K562 (cell line): ENCODE results near the gene TMEM129. TPM values are rescaled to one million over a fixed set of nuclear protein-coding genes. Genes with fewer than 3 reads are reported as not detected.

Source experiments
- ARID2 ChIP-seq: fragments of 450-650 bp; IDR thresholded peaks from 2 replicates; pipeline ENCODE4 v1.6.1; 2017; ENCODE audit warnings: antibody characterized with exemption, mild to moderate bottlenecking
- E2F4 ChIP-seq: sonication (generic); formaldehyde crosslinking; IDR thresholded peaks from 2 replicates; pipeline ENCODE4 v1.8.0; 2022; ENCODE audit warnings: mild to moderate bottlenecking, low read depth, missing genetic modification reagents
- E2F6 ChIP-seq, 2 experiments: IDR thresholded peaks; 2 replicates each; pipeline ENCODE4 v1.6.1; 2011; ENCODE audit warnings: borderline replicate concordance in 1 of 2, control low read depth in 1 of 2, low read depth in 1 of 2, low read length in 1 of 2, mild to moderate bottlenecking in 1 of 2, mixed read lengths in 1 of 2, moderate library complexity in 1 of 2; ENCODE audit not compliant: insufficient read depth in 1 of 2, insufficient read length in 1 of 2, poor library complexity in 1 of 2, severe bottlenecking in 1 of 2; ENCODE audit errors: extremely low read depth in 1 of 2
- EHMT2 ChIP-seq: fragments of 450-650 bp; IDR thresholded peaks from 2 replicates; pipeline ENCODE4 v1.6.1; 2018; ENCODE audit warnings: antibody characterized with exemption
- FOXA1 ChIP-seq: fragments of 450-650 bp; IDR thresholded peaks from 2 replicates; pipeline ENCODE4 v1.6.1; 2016; ENCODE audit warnings: mild to moderate bottlenecking, borderline replicate concordance
- HNRNPH1 ChIP-seq: fragments of 200-400 bp; formaldehyde crosslinking; optimal IDR thresholded peaks from 2 replicates; pipeline ENCODE3; 2017; ENCODE audit warnings: low read depth, mild to moderate bottlenecking, low read length, moderate library complexity
- IRF9 ChIP-seq: fragments of 450-650 bp; IDR thresholded peaks from 2 replicates; pipeline ENCODE4 v1.6.1; 2016; ENCODE audit warnings: missing biosample characterization, missing genetic modification characterization
- MCM5 ChIP-seq: fragments of 450-650 bp; IDR thresholded peaks from 2 replicates; pipeline ENCODE4 v1.6.1; 2016; ENCODE audit warnings: low read depth
- RHOXF2B ChIP-seq: fragments of 250-450 bp; sonication (Bioruptor Pico); conservative IDR thresholded peaks from 2 replicates; pipeline ENCODE4 v1.5.1; 2021
- SREBF2 ChIP-seq: sonication (generic); formaldehyde crosslinking; IDR thresholded peaks from 2 replicates; pipeline ENCODE4 v1.4.0; 2020; ENCODE audit warnings: mild to moderate bottlenecking, missing genetic modification reagents
- TGIF2 ChIP-seq: sonication (generic); formaldehyde crosslinking; IDR thresholded peaks from 2 replicates; pipeline ENCODE4 v1.8.1; 2022; ENCODE audit warnings: mild to moderate bottlenecking, missing genetic modification reagents, moderate library complexity
- ZBTB49 ChIP-seq: sonication (generic); formaldehyde crosslinking; IDR thresholded peaks from 2 replicates; pipeline ENCODE4 v1.8.0; 2022; ENCODE audit warnings: missing genetic modification reagents, mild to moderate bottlenecking, borderline replicate concordance
- ZEB2 ChIP-seq: fragments of 450-650 bp; IDR thresholded peaks from 2 replicates; pipeline ENCODE4 v1.6.1; 2016
- ZFP1 ChIP-seq: fragments of 450-650 bp; formaldehyde crosslinking; IDR thresholded peaks from 2 replicates; pipeline ENCODE4 v1.4.0; 2020; ENCODE audit warnings: mild to moderate bottlenecking, mixed read lengths
- ZNF778 ChIP-seq: fragments of 450-650 bp; formaldehyde crosslinking; IDR thresholded peaks from 2 replicates; pipeline ENCODE4 v1.4.0; 2020; ENCODE audit warnings: mild to moderate bottlenecking, moderate library complexity
- polyA plus RNA-seq, 8 experiments: library from polyadenylated mRNA; depleted of rRNA in 4 of 8; stranded (reverse) in 5 of 8; unstranded in 3 of 8; fragments of >200 nt; fragmentation: Nextera tagmentation in 2 of 8; fragmentation: Illumina TruSeq in 1 of 8; extraction: Ambion mirVana in 2 of 8; extraction: Trizol in 1 of 8; gene quantifications; 2 replicates each; pipeline versions ENCODE4 v1.2.1 to v1.2.3, GENCODE V29; 2011 to 2014; ENCODE audit warnings: inconsistent platforms in 1 of 8, missing spikeins in 1 of 8
- total RNA-seq, 7 experiments: library from RNA; depleted of rRNA in 6 of 7; stranded (reverse); fragments of >200 nt in 6 of 7; fragmentation: Illumina TruSeq in 2 of 7; extraction: Trizol in 2 of 7; gene quantifications; 2 replicates each; pipeline versions ENCODE4 v1.2.1 to v1.2.3, GENCODE V29; 2011 to 2021; ENCODE audit warnings: low replicate concordance in 1 of 7
- TF ChIP-seq, protein P1 (sequence below): IDR thresholded peaks from 3 replicates; pipeline ENCODE4 v1.6.1; 2011; ENCODE audit warnings: borderline replicate concordance, mild to moderate bottlenecking; ENCODE audit not compliant: insufficient read length, insufficient read depth
- TF ChIP-seq, protein P2 (sequence below): fragments of 250-450 bp; sonication (Bioruptor Pico); IDR thresholded peaks from 2 replicates; pipeline ENCODE4 v1.4.0; 2020; ENCODE audit warnings: mild to moderate bottlenecking, moderate library complexity, borderline replicate concordance

TMEM129 gene
- total and polyA plus RNA-seq, 9 of the 15 experiments (the other 6 are each of a cell fraction or from before 2014, with no cell fraction given), result 0.34 to 47.2 (median 18.8) TPM

GRCh38 chr4:1712216-1713002 lies 8.7 kb downstream of the TMEM129 start, which contains the start of gene SLBP (continued):
- TF ChIP-seq IRF9 (tag) (no peak), E2F6 (IDR thresholded peaks at IDR 0.05; ENCODE audit: borderline replicate concordance in 1 of 2, extremely low read depth in 1 of 2, insufficient read depth in 1 of 2, insufficient read length in 1 of 2, low read depth in 1 of 2, low read length in 1 of 2, poor library complexity in 1 of 2, severe bottlenecking in 1 of 2) (peak; percentile 99 to 100), FOXA1 (no peak), HNRNPH1 (no peak), ZBTB49 (CRISPR knock-in tag) (no peak), ZEB2 (no peak), MCM5 (no peak), ZNF778 (CRISPR knock-in tag) (no peak), ARID2 (no peak), SREBF2 (no peak), ZFP1 (CRISPR knock-in tag) (no peak), RHOXF2B (CRISPR knock-in tag) (no peak), TGIF2 (CRISPR knock-in tag) (peak; percentile 95), E2F4 (CRISPR knock-in tag) (peak; percentile 95), EHMT2 (no peak)
- TF ChIP-seq, protein P1, sequence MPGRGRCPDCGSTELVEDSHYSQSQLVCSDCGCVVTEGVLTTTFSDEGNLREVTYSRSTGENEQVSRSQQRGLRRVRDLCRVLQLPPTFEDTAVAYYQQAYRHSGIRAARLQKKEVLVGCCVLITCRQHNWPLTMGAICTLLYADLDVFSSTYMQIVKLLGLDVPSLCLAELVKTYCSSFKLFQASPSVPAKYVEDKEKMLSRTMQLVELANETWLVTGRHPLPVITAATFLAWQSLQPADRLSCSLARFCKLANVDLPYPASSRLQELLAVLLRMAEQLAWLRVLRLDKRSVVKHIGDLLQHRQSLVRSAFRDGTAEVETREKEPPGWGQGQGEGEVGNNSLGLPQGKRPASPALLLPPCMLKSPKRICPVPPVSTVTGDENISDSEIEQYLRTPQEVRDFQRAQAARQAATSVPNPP, result no peak
- TF ChIP-seq, protein P2, sequence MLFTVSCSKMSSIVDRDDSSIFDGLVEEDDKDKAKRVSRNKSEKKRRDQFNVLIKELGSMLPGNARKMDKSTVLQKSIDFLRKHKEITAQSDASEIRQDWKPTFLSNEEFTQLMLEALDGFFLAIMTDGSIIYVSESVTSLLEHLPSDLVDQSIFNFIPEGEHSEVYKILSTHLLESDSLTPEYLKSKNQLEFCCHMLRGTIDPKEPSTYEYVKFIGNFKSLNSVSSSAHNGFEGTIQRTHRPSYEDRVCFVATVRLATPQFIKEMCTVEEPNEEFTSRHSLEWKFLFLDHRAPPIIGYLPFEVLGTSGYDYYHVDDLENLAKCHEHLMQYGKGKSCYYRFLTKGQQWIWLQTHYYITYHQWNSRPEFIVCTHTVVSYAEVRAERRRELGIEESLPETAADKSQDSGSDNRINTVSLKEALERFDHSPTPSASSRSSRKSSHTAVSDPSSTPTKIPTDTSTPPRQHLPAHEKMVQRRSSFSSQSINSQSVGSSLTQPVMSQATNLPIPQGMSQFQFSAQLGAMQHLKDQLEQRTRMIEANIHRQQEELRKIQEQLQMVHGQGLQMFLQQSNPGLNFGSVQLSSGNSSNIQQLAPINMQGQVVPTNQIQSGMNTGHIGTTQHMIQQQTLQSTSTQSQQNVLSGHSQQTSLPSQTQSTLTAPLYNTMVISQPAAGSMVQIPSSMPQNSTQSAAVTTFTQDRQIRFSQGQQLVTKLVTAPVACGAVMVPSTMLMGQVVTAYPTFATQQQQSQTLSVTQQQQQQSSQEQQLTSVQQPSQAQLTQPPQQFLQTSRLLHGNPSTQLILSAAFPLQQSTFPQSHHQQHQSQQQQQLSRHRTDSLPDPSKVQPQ (CRISPR knock-in tag), result peak; percentile 77; the same call in 1 of the 2 replicates
